ENCODE measurements around the gene KLHL1.

GRCh38 chr13:69793783-69794453 lies 314.3 kb downstream of the KLHL1 start:
- TF ChIP-seq GABPA (IDR thresholded peaks at IDR 0.05 in 1 of 2, conservative IDR thresholded peaks at IDR 0.05 in 1 of 2), result no peak
- TF ChIP-seq CTCF (IDR thresholded peaks at IDR 0.05; ENCODE audit: low read depth, low read length, missing input control), result no peak
- TF ChIP-seq MAX (IDR thresholded peaks at IDR 0.05), result no peak
- TF ChIP-seq RAD21 (IDR thresholded peaks at IDR 0.05), result no peak
- no peak for TF ChIP-seq FOXA1 (IDR thresholded peaks at IDR 0.05)
- TF ChIP-seq ATF3 (IDR thresholded peaks at IDR 0.05), result no peak
- TF ChIP-seq REST (IDR thresholded peaks at IDR 0.05), result no peak
- no peak for TF ChIP-seq YY1 (IDR thresholded peaks at IDR 0.05)

All from liver (tissue), 3 donors.